NB4 (cell line): Measurements from ENCODE around the gene ITGA2B.

Experiments used
- MYC ChIP-seq: IDR thresholded peaks from 2 replicates; pipeline ENCODE4 v1.6.1; 2011; ENCODE audit warnings: low read depth, low read length
- POLR2A ChIP-seq: IDR thresholded peaks from 2 replicates; pipeline ENCODE4 v1.6.1; 2011; ENCODE audit warnings: mild to moderate bottlenecking; ENCODE audit not compliant: insufficient read length; ENCODE audit errors: extremely low read depth
- TF ChIP-seq, protein P1 (sequence below): IDR thresholded peaks from one replicate; pipeline ENCODE4 v1.5.1; 2012; ENCODE audit warnings: low read depth, low read length

DNA sequence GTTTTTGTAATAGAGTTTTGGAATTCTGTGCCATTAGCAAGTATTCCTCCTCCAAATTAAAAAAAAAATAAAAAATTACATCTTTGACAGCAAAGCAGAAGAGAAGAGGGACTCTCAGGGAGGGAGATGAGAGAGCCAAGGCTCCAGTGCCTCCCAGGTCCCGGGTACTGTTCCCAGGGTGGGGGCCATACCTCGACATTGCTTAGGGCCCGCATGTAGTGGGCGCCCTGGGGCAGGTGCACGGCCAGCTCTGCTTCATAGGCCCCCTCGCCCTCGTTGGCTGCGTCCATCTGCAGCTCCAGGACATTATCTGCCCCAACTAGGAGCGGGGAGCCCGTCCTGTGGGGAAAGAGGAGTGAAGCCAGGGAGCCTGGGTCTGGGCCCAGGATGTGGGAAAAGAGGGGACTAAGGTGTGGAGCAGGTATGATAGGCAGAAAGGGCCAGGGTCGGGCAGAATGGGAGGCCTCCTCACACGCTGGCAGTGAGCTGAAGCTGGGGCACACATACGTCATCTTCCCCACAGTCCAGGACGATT is 11.2 kb downstream of the ITGA2B start:
- TF ChIP-seq, protein P1, sequence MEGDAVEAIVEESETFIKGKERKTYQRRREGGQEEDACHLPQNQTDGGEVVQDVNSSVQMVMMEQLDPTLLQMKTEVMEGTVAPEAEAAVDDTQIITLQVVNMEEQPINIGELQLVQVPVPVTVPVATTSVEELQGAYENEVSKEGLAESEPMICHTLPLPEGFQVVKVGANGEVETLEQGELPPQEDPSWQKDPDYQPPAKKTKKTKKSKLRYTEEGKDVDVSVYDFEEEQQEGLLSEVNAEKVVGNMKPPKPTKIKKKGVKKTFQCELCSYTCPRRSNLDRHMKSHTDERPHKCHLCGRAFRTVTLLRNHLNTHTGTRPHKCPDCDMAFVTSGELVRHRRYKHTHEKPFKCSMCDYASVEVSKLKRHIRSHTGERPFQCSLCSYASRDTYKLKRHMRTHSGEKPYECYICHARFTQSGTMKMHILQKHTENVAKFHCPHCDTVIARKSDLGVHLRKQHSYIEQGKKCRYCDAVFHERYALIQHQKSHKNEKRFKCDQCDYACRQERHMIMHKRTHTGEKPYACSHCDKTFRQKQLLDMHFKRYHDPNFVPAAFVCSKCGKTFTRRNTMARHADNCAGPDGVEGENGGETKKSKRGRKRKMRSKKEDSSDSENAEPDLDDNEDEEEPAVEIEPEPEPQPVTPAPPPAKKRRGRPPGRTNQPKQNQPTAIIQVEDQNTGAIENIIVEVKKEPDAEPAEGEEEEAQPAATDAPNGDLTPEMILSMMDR = no peak
- TF ChIP-seq MYC = no peak
- no peak for TF ChIP-seq POLR2A
